ENCODE results near the gene PLGLB2.
"Not testable (repeated sequence)": the region's sequence is repeated elsewhere in the genome, so short reads cannot be mapped to it uniquely, and the experiment has no call there.

PLGLB2 gene

GRCh38 chr2:87747791-87748190 lies at the start of gene PLGLB2:
PLGLB2 (plus strand) TSS chr2:87748087; CDS start chr2:87748154, 67 bp downstream.
- CTCF ChIA-PET; POLR2A ChIA-PET (ENCODE audit: low non-redundant PET); DNase-seq (ENCODE audit: low spot score); H3K27ac ChIP-seq: not testable (repeated sequence)

DNA sequence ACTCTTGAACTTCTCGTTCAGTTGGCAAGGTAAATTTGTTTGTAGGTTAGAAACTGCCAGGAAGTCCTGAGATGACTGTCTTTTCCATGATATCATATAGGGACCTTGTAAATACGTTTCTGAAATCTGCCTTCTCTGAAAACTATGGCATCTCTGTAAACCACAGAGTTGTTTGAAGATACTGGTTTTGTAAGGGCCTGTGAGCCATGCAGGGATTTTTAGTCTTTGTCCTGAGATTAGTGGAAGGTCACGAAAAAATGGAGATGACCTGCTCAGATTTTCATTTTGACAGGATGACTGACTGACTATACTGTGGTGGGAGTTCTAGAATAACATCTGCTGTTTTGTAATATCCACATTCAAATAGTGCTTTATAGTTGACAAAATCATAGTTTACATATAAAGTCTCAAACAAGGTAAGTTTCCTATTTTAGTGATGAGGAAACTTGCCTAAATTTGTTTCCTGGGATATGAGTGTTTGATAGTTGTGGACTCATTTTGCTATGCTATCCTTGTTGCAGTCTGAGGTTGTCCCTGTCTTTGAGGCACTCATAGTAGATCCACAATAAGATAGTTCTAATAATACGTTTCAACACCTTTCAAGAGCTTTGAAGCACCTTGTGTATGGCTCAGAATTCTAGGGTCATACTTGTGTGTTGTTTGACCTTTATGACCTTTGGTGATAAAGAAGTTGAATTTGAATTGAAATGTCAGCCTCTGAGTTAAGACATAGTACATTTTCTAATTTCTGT lies 43.1 kb upstream of the PLGLB2 start:
- DNase-seq (ENCODE audit: low spot score); POLR2A ChIA-PET (ENCODE audit: low non-redundant PET); H3K27ac ChIP-seq; CTCF ChIA-PET: not testable (repeated sequence)

DNA sequence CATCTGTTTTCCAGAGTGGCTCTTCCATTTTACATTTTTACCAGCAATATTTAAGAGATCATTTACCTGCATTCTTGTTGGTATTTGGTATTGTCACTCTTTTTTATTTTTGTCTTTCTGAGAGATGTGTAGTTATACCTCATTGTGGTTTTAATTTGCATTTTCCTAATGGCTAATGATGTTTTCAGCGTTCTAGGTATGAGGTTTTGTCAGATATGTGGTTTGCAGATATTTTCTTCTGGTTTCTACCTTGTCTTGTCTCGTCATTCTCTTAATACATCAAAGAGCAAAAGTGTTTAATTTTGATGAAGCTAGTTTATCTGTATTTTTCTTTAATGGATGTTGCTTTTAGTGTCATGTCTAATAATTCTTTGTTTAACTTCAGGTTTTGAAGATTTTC lies 39.5 kb upstream of the PLGLB2 start:
- DNase-seq (ENCODE audit: low spot score); POLR2A ChIA-PET (ENCODE audit: low non-redundant PET); CTCF ChIA-PET; H3K27ac ChIP-seq: not testable (repeated sequence)

GRCh38 chr2:87727940-87728599 lies 19.8 kb upstream of the PLGLB2 start:
- H3K27ac ChIP-seq; POLR2A ChIA-PET (ENCODE audit: low non-redundant PET); CTCF ChIA-PET; DNase-seq (ENCODE audit: low spot score): not testable (repeated sequence)

- H3K27ac ChIP-seq; CTCF ChIA-PET; DNase-seq (ENCODE audit: low spot score); POLR2A ChIA-PET (ENCODE audit: low non-redundant PET): not testable (repeated sequence)
Measured at GRCh38 chr2:87740928-87741327, 7.0 kb upstream of the PLGLB2 start.

DNA sequence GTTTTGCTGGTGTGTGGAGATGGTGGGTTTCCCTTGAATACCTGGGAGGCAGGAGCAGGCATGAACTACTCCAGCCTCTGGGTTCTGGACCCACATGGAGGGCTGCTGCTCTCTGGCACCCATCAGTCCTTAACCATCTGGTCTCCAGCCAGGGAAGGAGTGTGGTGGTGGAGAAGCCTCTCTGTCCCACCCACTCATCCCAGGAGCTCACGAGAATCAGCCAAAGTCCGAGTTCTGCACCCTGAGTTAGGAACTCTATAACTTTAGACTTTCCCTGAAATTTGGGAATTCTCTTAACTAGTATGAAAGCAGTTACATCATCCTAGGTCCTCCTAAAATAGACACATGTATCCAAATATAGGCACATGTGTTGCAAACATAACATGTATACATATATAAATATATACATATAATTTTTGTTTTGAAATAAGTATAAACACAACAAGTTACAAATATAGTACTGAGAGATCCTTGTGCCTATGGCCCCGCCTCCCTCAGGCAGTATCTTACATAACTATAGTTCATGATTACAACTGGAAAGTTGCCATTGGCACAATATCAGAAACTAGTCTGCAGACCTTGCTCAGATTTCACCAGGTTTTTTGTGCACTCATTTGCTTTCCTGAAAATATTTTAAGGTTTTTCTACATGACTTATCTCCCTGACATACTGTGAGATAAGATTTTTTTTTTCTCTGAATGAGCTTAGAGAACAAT lies 5.3 kb upstream of the PLGLB2 start:
- DNase-seq (ENCODE audit: low spot score); CTCF ChIA-PET; H3K27ac ChIP-seq; POLR2A ChIA-PET (ENCODE audit: low non-redundant PET): not testable (repeated sequence)

DNA sequence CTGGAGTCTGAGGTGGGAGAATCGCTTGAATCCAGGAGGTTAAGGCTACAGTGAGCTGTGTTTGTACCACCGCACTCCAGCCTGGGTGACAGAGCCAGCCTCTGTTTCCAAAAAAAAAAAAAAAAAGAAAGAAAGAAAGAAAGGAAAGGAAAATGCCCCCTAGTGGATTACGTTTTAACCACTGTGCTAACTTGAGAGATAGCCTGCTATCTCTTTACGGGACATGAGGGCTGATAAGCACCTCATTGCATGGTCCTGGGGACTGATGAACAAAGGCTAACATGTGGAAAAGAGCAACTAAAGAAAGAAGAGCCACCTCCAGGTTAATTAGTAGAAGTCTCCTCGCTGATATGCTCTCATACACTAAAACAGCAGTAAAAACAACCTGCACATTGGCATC lies 4.2 kb upstream of the PLGLB2 start:
- DNase-seq (ENCODE audit: low spot score); H3K27ac ChIP-seq; CTCF ChIA-PET; POLR2A ChIA-PET (ENCODE audit: low non-redundant PET): not testable (repeated sequence)

GRCh38 chr2:87745353-87745951 lies 2.4 kb upstream of the PLGLB2 start:
- POLR2A ChIA-PET (ENCODE audit: low non-redundant PET); H3K27ac ChIP-seq; CTCF ChIA-PET; DNase-seq (ENCODE audit: low spot score): not testable (repeated sequence)

DNA sequence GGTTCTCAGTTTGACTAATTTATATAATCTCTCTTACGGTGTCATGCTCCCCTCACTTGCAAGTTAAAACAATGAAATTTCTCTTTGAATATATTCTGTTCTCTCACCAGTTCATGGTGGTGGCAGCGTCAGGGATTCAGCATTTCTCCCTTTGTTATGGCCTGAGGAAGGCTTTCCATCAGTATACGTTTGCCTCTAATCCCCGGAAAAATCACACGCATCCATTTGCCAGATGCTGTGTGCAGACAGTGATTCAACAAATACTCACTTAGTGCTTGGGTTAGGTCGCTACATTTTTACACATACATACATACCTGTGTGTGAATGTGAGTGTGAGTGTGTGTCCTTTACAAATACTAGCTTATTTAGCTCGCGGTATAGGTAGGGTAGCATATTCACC lies 637 bp downstream of the PLGLB2 start:
- POLR2A ChIA-PET (ENCODE audit: low non-redundant PET); CTCF ChIA-PET: not testable (repeated sequence)

GRCh38 chr2:87750560-87750959 lies 2.7 kb downstream of the PLGLB2 start:
- DNase-seq (ENCODE audit: low spot score); POLR2A ChIA-PET (ENCODE audit: low non-redundant PET); H3K27ac ChIP-seq; CTCF ChIA-PET: not testable (repeated sequence)

More for the DNA sequence above, 637 bp downstream of the PLGLB2 start:
- not testable (repeated sequence) for H3K27ac ChIP-seq; DNase-seq (ENCODE audit: low spot score)

GRCh38 chr2:87754759-87755158 lies 6.9 kb downstream of the PLGLB2 start:
- DNase-seq (ENCODE audit: low spot score); CTCF ChIA-PET; H3K27ac ChIP-seq; POLR2A ChIA-PET (ENCODE audit: low non-redundant PET): not testable (repeated sequence)
